ENCODE data around the gene TYK2.

The TYK2 gene

GRCh38 chr19:10306327-10306726, 74.0 kb downstream of the TYK2 start:
- Histone ChIP-seq H3K4me3 (IDR thresholded peaks at IDR 0.05; ENCODE audit: insufficient read depth, low read depth, low read length) (no peak overlapping the region), H3K9ac (no peak overlapping the region)

DNA sequence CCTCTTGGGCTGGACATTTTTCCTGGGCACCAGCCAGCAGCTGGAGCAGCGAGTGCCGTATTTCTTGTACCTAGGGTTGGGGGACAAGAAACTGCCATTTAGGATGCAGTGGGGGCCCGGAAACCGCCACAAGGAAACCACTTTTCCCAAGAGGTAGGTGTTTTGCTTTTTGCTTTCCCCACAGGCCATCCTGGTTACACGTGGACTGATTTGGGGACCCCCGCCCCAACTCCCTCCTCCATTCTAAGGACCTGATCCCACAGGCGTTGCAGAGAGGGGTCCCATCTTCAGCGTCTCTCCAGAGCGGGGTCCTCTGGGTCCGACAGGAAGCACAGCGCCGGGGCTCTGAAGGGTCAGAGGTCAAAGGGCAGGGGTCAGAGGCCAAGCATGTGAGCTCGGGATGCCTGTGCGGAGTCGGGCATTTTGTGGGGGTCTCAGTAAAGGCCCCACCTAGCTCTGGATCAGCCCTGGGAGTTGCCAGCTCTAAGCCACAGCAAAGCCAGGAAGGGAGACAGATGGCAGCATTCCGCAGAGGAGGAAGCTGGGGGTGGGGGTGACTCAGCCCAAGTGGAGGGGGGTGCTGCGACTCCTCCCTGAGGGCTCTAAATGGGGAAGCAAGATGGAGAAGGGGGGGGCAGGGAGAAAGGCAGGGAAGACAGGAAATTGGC, 75.1 kb downstream of the TYK2 start:
- H4K20me1 ChIP-seq (ENCODE audit: insufficient read depth): no peaks in the 10 kb centered on the region
- no peaks in the 10 kb centered on the region for H3K79me2 ChIP-seq (ENCODE audit: insufficient read depth, low read depth)
- no peak overlapping the region for H3K27ac ChIP-seq
- no peak overlapping the region for H3K4me3 ChIP-seq (IDR thresholded peaks at IDR 0.05; ENCODE audit: insufficient read depth, low read depth, low read length)
- no peak overlapping the region for H2AFZ ChIP-seq (ENCODE audit: low read depth)
- H3K27me3 ChIP-seq (ENCODE audit: insufficient read depth, low read depth): peaks cover 4% of the 10 kb centered on the region; the same call in 1 of the 2 replicates
- H3K4me2 ChIP-seq: no peak overlapping the region
- H3K36me3 ChIP-seq (ENCODE audit: insufficient read depth): no peaks in the 10 kb centered on the region
- no peaks in the 10 kb centered on the region for H3K4me1 ChIP-seq (ENCODE audit: low read depth, poor library complexity, severe bottlenecking)
- no peak overlapping the region for H3K9ac ChIP-seq
- TF ChIP-seq CTCF (conservative IDR thresholded peaks at IDR 0.05; ENCODE audit: low read depth, low read length): no peak

More at GRCh38 chr19:10306327-10306726, 74.0 kb downstream of the TYK2 start:
- no peak overlapping the region for H3K4me2 ChIP-seq
- H3K36me3 ChIP-seq (ENCODE audit: insufficient read depth): no peaks in the 10 kb centered on the region
- H2AFZ ChIP-seq (ENCODE audit: low read depth): no peak overlapping the region
- no peaks in the 10 kb centered on the region for H3K79me2 ChIP-seq (ENCODE audit: insufficient read depth, low read depth)
- TF ChIP-seq CTCF (conservative IDR thresholded peaks at IDR 0.05; ENCODE audit: low read depth, low read length): no peak
- no peaks in the 10 kb centered on the region for H4K20me1 ChIP-seq (ENCODE audit: insufficient read depth)
- H3K27ac ChIP-seq: no peak overlapping the region
- no peaks in the 10 kb centered on the region for H3K4me1 ChIP-seq (ENCODE audit: low read depth, poor library complexity, severe bottlenecking)
- H3K27me3 ChIP-seq (ENCODE audit: insufficient read depth, low read depth): peaks cover 4% of the 10 kb centered on the region; the same call in 1 of the 2 replicates

Measured in KMS-11 (cell line).